PC-9 (cell line): ENCODE results near the gene ZSCAN10. TPM values are rescaled to one million over a fixed set of nuclear protein-coding genes. Genes with fewer than 3 reads are reported as not detected.
A peak's percentile ranks its signal among the peaks of the same experiment; 100 is the strongest.

Experiments
- BruUV-seq: library from RNA; stranded (reverse); fragments of 400-500 nt; replicated peaks from 2 replicates; lab custom pipeline; 2021; lab: Mats Ljungman, UMichigan
- CTCF ChIA-PET: fragments of 300-600 bp; sonication (Branson Sonifier 250); formaldehyde crosslinking; loops from one replicate; lab custom pipeline; 2022; ENCODE audit warnings: antibody characterized with exemption; lab: Charles Lee
- POLR2A ChIA-PET: fragments of 300-600 bp; sonication (Branson Sonifier 250); formaldehyde crosslinking; loops from one replicate; lab custom pipeline; 2022; ENCODE audit warnings: antibody characterized with exemption; ENCODE audit not compliant: unreplicated experiment; lab: Charles Lee
- DNase-seq, 2 experiments: peaks; one replicate each; pipeline versions ENCODE4 v3.0.0 to v3.0.0-alpha.2; 2015 to 2022; ENCODE audit warnings: mixed read lengths in 1 of 2
- H2AFZ ChIP-seq: fragments of 200-600 bp; sonication (generic); 2 replicates; pipeline ENCODE4 v1.8.1; 2017; ENCODE audit warnings: antibody characterized with exemption
- H3F3A ChIP-seq: fragments of 200-600 bp; sonication (generic); 2 replicates; pipeline ENCODE4 v1.8.1; 2017; ENCODE audit warnings: antibody characterized with exemption, mild to moderate bottlenecking, low read depth; ENCODE audit not compliant: insufficient read depth
- H3K27ac ChIP-seq: fragments of 200-600 bp; sonication (generic); 2 replicates; pipeline ENCODE4 v1.6.1; 2016; ENCODE audit warnings: mixed run types
- H3K27me3 ChIP-seq: fragments of 200-600 bp; sonication (generic); 2 replicates; pipeline ENCODE4 v1.6.1; 2016; ENCODE audit warnings: low read depth, mixed run types; ENCODE audit not compliant: insufficient read depth
- H3K36me3 ChIP-seq: fragments of 200-600 bp; sonication (generic); 2 replicates; pipeline ENCODE4 v1.6.1; 2016; ENCODE audit warnings: low read depth, mixed run types
- H3K4me1 ChIP-seq: fragments of 200-600 bp; sonication (generic); replicated peaks from 2 replicates; pipeline ENCODE4 v1.6.1; 2016; ENCODE audit warnings: mixed run types; ENCODE audit not compliant: insufficient read depth
- H3K4me2 ChIP-seq: fragments of 200-600 bp; sonication (generic); 2 replicates; pipeline ENCODE4 v1.6.1; 2017; ENCODE audit warnings: mixed run types
- H3K4me3 ChIP-seq: fragments of 200-600 bp; sonication (generic); 2 replicates; pipeline ENCODE4 v1.6.1; 2016; ENCODE audit warnings: mixed run types
- H3K79me2 ChIP-seq: fragments of 200-600 bp; sonication (generic); 2 replicates; pipeline ENCODE4 v1.6.1; 2017; ENCODE audit warnings: low read depth, mixed run types
- H3K9me2 ChIP-seq: fragments of 200-600 bp; sonication (generic); 2 replicates; pipeline ENCODE4 v1.8.1; 2017; ENCODE audit warnings: mild to moderate bottlenecking; ENCODE audit not compliant: insufficient read depth
- H3K9me3 ChIP-seq: fragments of 200-600 bp; sonication (generic); 2 replicates; pipeline ENCODE4 v1.8.1; 2016; ENCODE audit warnings: low read depth; ENCODE audit not compliant: insufficient read depth
- H4K20me1 ChIP-seq: fragments of 200-600 bp; sonication (generic); 2 replicates; pipeline ENCODE4 v1.8.1; 2017; ENCODE audit not compliant: insufficient read depth
- CTCF ChIP-seq: fragments of 200-600 bp; sonication (generic); conservative IDR thresholded peaks from 2 replicates; pipeline ENCODE4 v1.6.1; 2017; ENCODE audit warnings: mixed run types, antibody characterized with exemption, mild to moderate bottlenecking, moderate library complexity
- EZH2 ChIP-seq: fragments of 200-600 bp; sonication (generic); IDR thresholded peaks from 2 replicates; pipeline ENCODE4 v1.8.0; 2017; ENCODE audit warnings: antibody characterized with exemption, low read depth
- intact Hi-C: fragments of 100-400 bp; cut with micrococcal nuclease; formaldehyde crosslinking; loops from one replicate; pipeline ENCODE4 v1.10.0; 2022; ENCODE audit not compliant: unreplicated experiment
- total RNA-seq: library from RNA; stranded (reverse); gene quantifications from 2 replicates; pipeline ENCODE4 v1.2.3, GENCODE V29; 2021

ZSCAN10 gene
- total RNA-seq, 1 experiment from 2014 or later, result not detected

GRCh38 chr16:3143189-3143588 lies 44.1 kb upstream of the ZSCAN10 start:
- intact Hi-C loops, result no loop called here

GRCh38 chr16:3142770-3143169 lies 43.7 kb upstream of the ZSCAN10 start:
- Histone ChIP-seq H3K36me3 (no peaks in the 10 kb centered on the region), H3K4me2 (no peak overlapping the region), H3F3A (no peaks in the 10 kb centered on the region), H2AFZ (no peak overlapping the region), H3K27me3 (no peaks in the 10 kb centered on the region), H4K20me1 (no peaks in the 10 kb centered on the region), H3K79me2 (no peaks in the 10 kb centered on the region), H3K9me2 (no peaks in the 10 kb centered on the region), H3K4me3 (no peak overlapping the region), H3K4me1 (no peaks in the 10 kb centered on the region), H3K9me3 (no peaks in the 10 kb centered on the region), H3K27ac (no peak overlapping the region)
- no TSS peak for BruUV-seq
- ChIA-PET CTCF (no interaction called here), POLR2A (no interaction called here)
- DNase-seq, result peak in 1 of 2 experiments; percentile 5
- no peak for TF ChIP-seq CTCF
- no peak for TF ChIP-seq EZH2
- intact Hi-C loops, result no loop called here

More at GRCh38 chr16:3143189-3143588, 44.1 kb upstream of the ZSCAN10 start:
- BruUV-seq, result no TSS peak
- H3K36me3 ChIP-seq, result no peaks in the 10 kb centered on the region
- no peaks in the 10 kb centered on the region for H3F3A ChIP-seq
- no peaks in the 10 kb centered on the region for H4K20me1 ChIP-seq
- H3K4me1 ChIP-seq, result no peaks in the 10 kb centered on the region
- H3K27me3 ChIP-seq, result no peaks in the 10 kb centered on the region
- no peaks in the 10 kb centered on the region for H3K9me3 ChIP-seq
- H3K79me2 ChIP-seq, result no peaks in the 10 kb centered on the region
- no peak overlapping the region for H3K4me2 ChIP-seq
- DNase-seq, result peak in 1 of 2 experiments; percentile 17
- H3K4me3 ChIP-seq, result no peak overlapping the region
- H3K27ac ChIP-seq, result no peak overlapping the region
- ChIA-PET POLR2A (no interaction called here), CTCF (no interaction called here)
- no peak overlapping the region for H2AFZ ChIP-seq
- TF ChIP-seq EZH2, result no peak
- TF ChIP-seq CTCF, result no peak
- H3K9me2 ChIP-seq, result no peaks in the 10 kb centered on the region

GRCh38 chr16:3142327-3142726 lies 43.2 kb upstream of the ZSCAN10 start:
- Histone ChIP-seq H3K4me1 (no peaks in the 10 kb centered on the region), H3F3A (no peaks in the 10 kb centered on the region), H3K79me2 (no peaks in the 10 kb centered on the region), H3K4me2 (no peak overlapping the region), H3K27me3 (no peaks in the 10 kb centered on the region), H2AFZ (no peak overlapping the region), H4K20me1 (no peaks in the 10 kb centered on the region), H3K4me3 (no peak overlapping the region), H3K27ac (no peak overlapping the region), H3K9me3 (no peaks in the 10 kb centered on the region), H3K9me2 (no peaks in the 10 kb centered on the region), H3K36me3 (no peaks in the 10 kb centered on the region)
- intact Hi-C loops, result no loop called here
- CTCF ChIA-PET, result no interaction called here
- POLR2A ChIA-PET, result no interaction called here
- TF ChIP-seq EZH2 (no peak), CTCF (no peak)
- DNase-seq, result no peak
- BruUV-seq, result no TSS peak
